T-helper 9 cell (primary cell): ENCODE results near the gene HMG20B.

Source experiments
- DNase-seq: peaks from one replicate; pipeline ENCODE4 v3.0.0-alpha.2; 2020

The HMG20B gene

GRCh38 chr19:3585301-3586126 is 12.8 kb downstream of the HMG20B start, which contains the start of gene GIPC3:
Gene GIPC3 (plus strand): TSS chr19:3585478. CDS start chr19:3585598, 120 bp downstream.
- DNase-seq: no peak

GRCh38 chr19:3586127-3586626 is 13.4 kb downstream of the HMG20B start:
- peak; percentile 43 for DNase-seq

GRCh38 chr19:3586707-3587346 is 14.1 kb downstream of the HMG20B start:
- no peak for DNase-seq

GRCh38 chr19:3589439-3589838 is 16.7 kb downstream of the HMG20B start:
- DNase-seq: no peak

GRCh38 chr19:3589949-3590348 is 17.2 kb downstream of the HMG20B start:
- no peak for DNase-seq

GRCh38 chr19:3590991-3591659 is 18.4 kb downstream of the HMG20B start:
- no peak for DNase-seq

GRCh38 chr19:3591876-3592613 is 19.3 kb downstream of the HMG20B start:
- DNase-seq: no peak

GRCh38 chr19:3593156-3593555 is 20.4 kb downstream of the HMG20B start:
- DNase-seq: no peak

GRCh38 chr19:3595521-3596061 is 22.8 kb downstream of the HMG20B start:
- DNase-seq: no peak

- DNase-seq: no peak
These were observed 27.0 kb downstream of the HMG20B start for GRCh38 chr19:3599776-3600187.

- no peak for DNase-seq
These were observed 28.3 kb downstream of the HMG20B start for GRCh38 chr19:3601021-3601420.

- DNase-seq: no peak
These were observed 30.5 kb downstream of the HMG20B start for GRCh38 chr19:3603121-3603811.

- no peak for DNase-seq
These were observed 31.7 kb downstream of the HMG20B start for GRCh38 chr19:3604227-3604986.

GRCh38 chr19:3604987-3605343 is 32.2 kb downstream of the HMG20B start:
- DNase-seq: no peak

- no peak for DNase-seq
These were observed 32.6 kb downstream of the HMG20B start for GRCh38 chr19:3605361-3605760.

GRCh38 chr19:3605770-3606169 is 33.0 kb downstream of the HMG20B start:
- DNase-seq: no peak

- no peak for DNase-seq
These were observed 33.5 kb downstream of the HMG20B start for GRCh38 chr19:3606174-3606689.

- peak; percentile 21 for DNase-seq
These were observed 34.0 kb downstream of the HMG20B start, which contains the start of gene TBXA2R for GRCh38 chr19:3606690-3607289. Gene TBXA2R (minus strand): TSS chr19:3606875. CDS start chr19:3600634, 6,241 bp downstream.

- DNase-seq: no peak
These were observed 34.7 kb downstream of the HMG20B start for GRCh38 chr19:3607303-3608078.
